ENCODE measurements around the gene ZNF423.

ZNF423 gene

GRCh38 chr16:49717689-49718088, 138.2 kb downstream of the ZNF423 start:
- TF ChIP-seq FOXP2 (optimal IDR thresholded peaks at IDR 0.05; ENCODE audit: borderline replicate concordance, extremely low read depth, extremely low read length, insufficient read depth) (no peak), POLR2AphosphoS5 (IDR thresholded peaks at IDR 0.05; ENCODE audit: low read depth, low read length) (no peak)

GRCh38 chr16:49716339-49716934, 139.5 kb downstream of the ZNF423 start:
- TF ChIP-seq TAF1 (IDR thresholded peaks at IDR 0.05; ENCODE audit: borderline replicate concordance, insufficient read depth, low read length) (no peak), FOXP2 (optimal IDR thresholded peaks at IDR 0.05; ENCODE audit: borderline replicate concordance, extremely low read depth, extremely low read length, insufficient read depth) (no peak), REST (IDR thresholded peaks at IDR 0.05; ENCODE audit: insufficient read depth in 1 of 2, low read depth in 2 of 2, low read length in 2 of 2) (no peak), POLR2AphosphoS5 (IDR thresholded peaks at IDR 0.05; ENCODE audit: low read depth, low read length) (no peak)

- TF ChIP-seq FOXP2 (optimal IDR thresholded peaks at IDR 0.05; ENCODE audit: borderline replicate concordance, extremely low read depth, extremely low read length, insufficient read depth): no peak
- TF ChIP-seq POLR2AphosphoS5 (IDR thresholded peaks at IDR 0.05; ENCODE audit: low read depth, low read length): no peak
- TF ChIP-seq SIN3A (IDR thresholded peaks at IDR 0.05; ENCODE audit: borderline replicate concordance, insufficient read depth, low read length): no peak
- no peak for TF ChIP-seq REST (IDR thresholded peaks at IDR 0.05; ENCODE audit: insufficient read depth in 1 of 2, low read depth in 2 of 2, low read length in 2 of 2)
- TF ChIP-seq TAF1 (IDR thresholded peaks at IDR 0.05; ENCODE audit: borderline replicate concordance, insufficient read depth, low read length): no peak
Observed at GRCh38 chr16:49713770-49714169, 142.1 kb downstream of the ZNF423 start.

DNA sequence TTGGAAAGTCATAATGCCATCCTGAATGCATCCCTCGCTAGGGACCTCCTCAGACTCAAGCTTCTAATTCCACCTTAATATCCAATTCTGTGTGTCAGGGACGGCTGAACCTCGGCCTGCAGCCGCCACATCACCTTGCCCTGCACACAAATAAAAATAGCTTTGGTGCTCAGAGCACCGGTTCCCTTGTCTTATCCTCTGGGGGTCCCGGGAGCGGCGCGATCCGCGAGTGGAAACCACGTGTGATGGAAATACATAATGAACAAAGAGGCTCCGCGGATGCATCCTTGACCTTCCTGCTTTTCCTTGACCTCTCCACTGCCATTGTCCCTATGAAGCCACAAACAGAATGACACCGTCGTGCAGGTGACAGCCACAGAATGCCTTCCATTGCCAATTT, 143.4 kb downstream of the ZNF423 start:
- TF ChIP-seq POLR2AphosphoS5 (IDR thresholded peaks at IDR 0.05; ENCODE audit: low read depth, low read length): no peak
- no peak for TF ChIP-seq FOXP2 (optimal IDR thresholded peaks at IDR 0.05; ENCODE audit: borderline replicate concordance, extremely low read depth, extremely low read length, insufficient read depth)
- TF ChIP-seq TAF1 (IDR thresholded peaks at IDR 0.05; ENCODE audit: borderline replicate concordance, insufficient read depth, low read length): no peak
- TF ChIP-seq SIN3A (IDR thresholded peaks at IDR 0.05; ENCODE audit: borderline replicate concordance, insufficient read depth, low read length): no peak
- no peak for TF ChIP-seq REST (IDR thresholded peaks at IDR 0.05; ENCODE audit: insufficient read depth in 1 of 2, low read depth in 2 of 2, low read length in 2 of 2)

- TF ChIP-seq SIN3A (IDR thresholded peaks at IDR 0.05; ENCODE audit: borderline replicate concordance, insufficient read depth, low read length): no peak
- TF ChIP-seq REST (IDR thresholded peaks at IDR 0.05; ENCODE audit: insufficient read depth in 1 of 2, low read depth in 2 of 2, low read length in 2 of 2): no peak
- TF ChIP-seq FOXP2 (optimal IDR thresholded peaks at IDR 0.05; ENCODE audit: borderline replicate concordance, extremely low read depth, extremely low read length, insufficient read depth): no peak
- TF ChIP-seq TAF1 (IDR thresholded peaks at IDR 0.05; ENCODE audit: borderline replicate concordance, insufficient read depth, low read length): no peak
- no peak for TF ChIP-seq POLR2AphosphoS5 (IDR thresholded peaks at IDR 0.05; ENCODE audit: low read depth, low read length)
Observed at GRCh38 chr16:49712106-49712505, 143.8 kb downstream of the ZNF423 start.

All from PFSK-1 (cell line).